Measurements from ENCODE around the gene KCNIP4. TPM values are rescaled to one million over a fixed set of nuclear protein-coding genes. Genes with fewer than 3 reads are reported as not detected.

KCNIP4 gene
- polyA plus RNA-seq, 3 donors, result 0.09 to 0.25 TPM; not detected in 1

DNA sequence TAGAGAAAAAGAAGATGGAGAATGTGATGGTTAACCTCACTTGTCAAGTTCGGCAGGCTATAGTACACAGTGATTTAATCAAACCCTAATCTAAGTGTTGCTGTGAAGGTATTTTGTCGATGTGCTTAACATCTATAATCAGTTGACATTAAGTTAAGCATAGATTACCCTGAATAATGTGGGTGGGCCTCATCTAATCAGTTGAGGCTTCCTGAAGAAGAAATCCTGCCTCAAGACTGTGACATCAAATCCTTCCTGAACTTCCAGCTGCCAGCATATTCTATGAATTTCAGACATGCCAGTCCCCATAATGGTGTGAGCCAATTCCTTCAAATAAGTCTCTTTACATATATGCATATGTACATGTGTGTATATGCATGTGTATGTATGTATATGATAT is 1066.9 kb downstream of the KCNIP4 start:
- Mint-ChIP-seq H3K36me3 (no peaks in the 10 kb centered on the region), H3K27ac (no peak overlapping the region), H3K4me1 (no peaks in the 10 kb centered on the region), H3K27me3 (ENCODE audit: low read depth in 3 of 3) (peaks cover 0 to 5% (median 0%) of the 10 kb centered on the region in 3 donors), H3K4me3 (no peak overlapping the region), H3K9me3 (peaks cover 0 to 13% (median 5%) of the 10 kb centered on the region in 7 donors)
- Histone ChIP-seq H3K4me3 (replicated peaks in 1 of 3; ENCODE audit: low read depth in 2 of 3, low read length in 3 of 3) (no peak overlapping the region), H3K9me3 (replicated peaks in 1 of 2; ENCODE audit: control insufficient read depth in 1 of 2, insufficient read depth in 1 of 2, low read length in 2 of 2) (peaks cover 0 to 8% of the 10 kb centered on the region in 2 donors), H3K4me1 (ENCODE audit: control insufficient read depth in 1 of 2, insufficient read depth in 2 of 2, low read length in 2 of 2) (no peaks in the 10 kb centered on the region), H3K36me3 (replicated peaks in 1 of 2; ENCODE audit: control insufficient read depth in 1 of 2, insufficient read depth in 2 of 2, low read length in 2 of 2) (no peaks in the 10 kb centered on the region), H3K9ac (ENCODE audit: insufficient read depth, low read length, poor library complexity, severe bottlenecking) (no peak overlapping the region), H3K79me2 (ENCODE audit: insufficient read depth, low read length) (no peaks in the 10 kb centered on the region), H4K20me1 (ENCODE audit: insufficient read depth, low read length) (no peaks in the 10 kb centered on the region), H2AFZ (ENCODE audit: insufficient read depth, low read depth, low read length, poor library complexity, severe bottlenecking) (no peak overlapping the region), H3K27me3 (ENCODE audit: control insufficient read depth in 2 of 2, insufficient read depth in 2 of 2, low read length in 2 of 2) (no peaks in the 10 kb centered on the region), H3K4me2 (replicated peaks; ENCODE audit: extremely low read depth, low read length, poor library complexity, severe bottlenecking) (no peak overlapping the region), H3K27ac (ENCODE audit: low read depth in 1 of 2, low read length in 2 of 2) (no peak overlapping the region)
- intact Hi-C loops (cut with micrococcal nuclease), result no loop called here
- no peak for DNase-seq
- TF ChIP-seq, protein P1, sequence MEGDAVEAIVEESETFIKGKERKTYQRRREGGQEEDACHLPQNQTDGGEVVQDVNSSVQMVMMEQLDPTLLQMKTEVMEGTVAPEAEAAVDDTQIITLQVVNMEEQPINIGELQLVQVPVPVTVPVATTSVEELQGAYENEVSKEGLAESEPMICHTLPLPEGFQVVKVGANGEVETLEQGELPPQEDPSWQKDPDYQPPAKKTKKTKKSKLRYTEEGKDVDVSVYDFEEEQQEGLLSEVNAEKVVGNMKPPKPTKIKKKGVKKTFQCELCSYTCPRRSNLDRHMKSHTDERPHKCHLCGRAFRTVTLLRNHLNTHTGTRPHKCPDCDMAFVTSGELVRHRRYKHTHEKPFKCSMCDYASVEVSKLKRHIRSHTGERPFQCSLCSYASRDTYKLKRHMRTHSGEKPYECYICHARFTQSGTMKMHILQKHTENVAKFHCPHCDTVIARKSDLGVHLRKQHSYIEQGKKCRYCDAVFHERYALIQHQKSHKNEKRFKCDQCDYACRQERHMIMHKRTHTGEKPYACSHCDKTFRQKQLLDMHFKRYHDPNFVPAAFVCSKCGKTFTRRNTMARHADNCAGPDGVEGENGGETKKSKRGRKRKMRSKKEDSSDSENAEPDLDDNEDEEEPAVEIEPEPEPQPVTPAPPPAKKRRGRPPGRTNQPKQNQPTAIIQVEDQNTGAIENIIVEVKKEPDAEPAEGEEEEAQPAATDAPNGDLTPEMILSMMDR (IDR thresholded peaks at IDR 0.05), result no peak
- WGBS (ENCODE audit: insufficient coverage), result no CpG with 5 or more reads among the region's 2 CpGs

DNA sequence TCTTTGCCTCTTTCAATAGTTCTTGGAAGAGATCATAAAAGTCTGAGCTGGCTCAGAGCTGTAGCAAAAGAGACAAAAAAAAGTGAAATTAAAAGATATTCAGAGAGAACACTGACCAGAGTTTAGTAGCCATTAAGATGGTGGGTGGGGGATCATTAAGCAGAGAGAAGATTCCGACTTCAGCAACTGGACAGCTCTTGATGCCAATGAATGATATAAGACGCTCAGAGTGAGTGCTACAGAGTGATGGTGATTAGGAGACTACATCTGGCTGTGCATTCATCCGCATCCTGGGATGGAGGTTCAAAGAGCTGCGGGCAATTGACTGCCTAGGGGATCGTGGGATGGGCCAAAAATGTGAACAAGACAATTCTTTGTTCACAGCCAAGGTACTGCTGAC is 1069.8 kb downstream of the KCNIP4 start:
- Mint-ChIP-seq H3K27me3 (ENCODE audit: low read depth in 3 of 3) (peaks cover 0 to 1% (median 0%) of the 10 kb centered on the region in 3 donors), H3K36me3 (no peaks in the 10 kb centered on the region), H3K4me1 (no peaks in the 10 kb centered on the region), H3K27ac (no peak overlapping the region), H3K9me3 (peaks cover 0 to 11% (median 4%) of the 10 kb centered on the region in 7 donors), H3K4me3 (no peak overlapping the region)
- no peak overlapping the region for H2AFZ ChIP-seq (ENCODE audit: insufficient read depth, low read depth, low read length, poor library complexity, severe bottlenecking)
- no peaks in the 10 kb centered on the region for H3K36me3 ChIP-seq (replicated peaks in 1 of 2; ENCODE audit: control insufficient read depth in 1 of 2, insufficient read depth in 2 of 2, low read length in 2 of 2)
- H3K79me2 ChIP-seq (ENCODE audit: insufficient read depth, low read length), result no peaks in the 10 kb centered on the region
- no peaks in the 10 kb centered on the region for H3K4me1 ChIP-seq (ENCODE audit: control insufficient read depth in 1 of 2, insufficient read depth in 2 of 2, low read length in 2 of 2)
- 43% methylated on average over 3 of the region's 5 CpGs for WGBS (ENCODE audit: insufficient coverage)
- DNase-seq, result no peak
- H3K9ac ChIP-seq (ENCODE audit: insufficient read depth, low read length, poor library complexity, severe bottlenecking), result no peak overlapping the region
- H3K27me3 ChIP-seq (ENCODE audit: control insufficient read depth in 2 of 2, insufficient read depth in 2 of 2, low read length in 2 of 2), result no peaks in the 10 kb centered on the region
- H4K20me1 ChIP-seq (ENCODE audit: insufficient read depth, low read length), result no peaks in the 10 kb centered on the region
- H3K27ac ChIP-seq (ENCODE audit: low read depth in 1 of 2, low read length in 2 of 2), result no peak overlapping the region
- TF ChIP-seq, protein P1 (IDR thresholded peaks at IDR 0.05), result no peak
- peaks cover 0 to 2% of the 10 kb centered on the region in 2 donors for H3K9me3 ChIP-seq (replicated peaks in 1 of 2; ENCODE audit: control insufficient read depth in 1 of 2, insufficient read depth in 1 of 2, low read length in 2 of 2)
- no peak overlapping the region for H3K4me2 ChIP-seq (replicated peaks; ENCODE audit: extremely low read depth, low read length, poor library complexity, severe bottlenecking)
- no peak overlapping the region for H3K4me3 ChIP-seq (replicated peaks in 1 of 3; ENCODE audit: low read depth in 2 of 3, low read length in 3 of 3)
- intact Hi-C loops (cut with micrococcal nuclease), result no loop called here

Data from CD14-positive monocyte (primary cell).